GM12878 (cell line): Measurements from ENCODE around the gene CEP131.

ENCODE experiments used
- GABPA ChIP-seq: IDR thresholded peaks from 2 replicates; pipeline ENCODE4 v1.6.1; 2014; ENCODE audit warnings: antibody characterized with exemption, low read depth, mild to moderate bottlenecking, inconsistent platforms
- HDAC6 ChIP-seq: fragments of 200-600 bp; sonication (generic); IDR thresholded peaks from one replicate; pipeline ENCODE4 v1.8.0; 2017; ENCODE audit warnings: antibody characterized with exemption; ENCODE audit not compliant: unreplicated experiment
- IRF4 ChIP-seq: IDR thresholded peaks from 2 replicates; pipeline ENCODE4 v1.6.1; 2011; ENCODE audit warnings: low read depth, low read length
- JUNB ChIP-seq: IDR thresholded peaks from 2 replicates; pipeline ENCODE4 v1.6.1; 2016; ENCODE audit warnings: antibody characterized with exemption, mild to moderate bottlenecking
- PKNOX1 ChIP-seq: fragments of 450-650 bp; IDR thresholded peaks from 2 replicates; pipeline ENCODE4 v1.6.1; 2016; ENCODE audit warnings: mild to moderate bottlenecking
- RBBP5 ChIP-seq: fragments of 200-600 bp; sonication (generic); conservative IDR thresholded peaks from 2 replicates; pipeline ENCODE4 v1.6.1; 2016
- REST ChIP-seq: IDR thresholded peaks from 2 replicates; pipeline ENCODE4 v1.6.1; 2012; ENCODE audit warnings: mild to moderate bottlenecking, low read depth, low read length
- TCF7 ChIP-seq: IDR thresholded peaks from 2 replicates; pipeline ENCODE4 v1.6.1; 2014; ENCODE audit warnings: antibody characterized with exemption, borderline replicate concordance
- ZNF274 ChIP-seq: IDR thresholded peaks from one replicate; pipeline ENCODE4 v1.8.0; 2011; ENCODE audit not compliant: insufficient read length, insufficient read depth
- ZNF687 ChIP-seq: fragments of 450-650 bp; IDR thresholded peaks from 2 replicates; pipeline ENCODE4 v1.6.1; 2017; ENCODE audit warnings: mild to moderate bottlenecking, moderate library complexity

GRCh38 chr17:81169870-81170309, 52.9 kb downstream of the CEP131 start:
- TF ChIP-seq HDAC6 (no peak), REST (no peak), JUNB (no peak), ZNF687 (no peak), PKNOX1 (no peak), ZNF274 (no peak), TCF7 (no peak), IRF4 (no peak), RBBP5 (no peak), GABPA (no peak)
